Measurements from ENCODE around the gene MLEC.

Gene MLEC

DNA sequence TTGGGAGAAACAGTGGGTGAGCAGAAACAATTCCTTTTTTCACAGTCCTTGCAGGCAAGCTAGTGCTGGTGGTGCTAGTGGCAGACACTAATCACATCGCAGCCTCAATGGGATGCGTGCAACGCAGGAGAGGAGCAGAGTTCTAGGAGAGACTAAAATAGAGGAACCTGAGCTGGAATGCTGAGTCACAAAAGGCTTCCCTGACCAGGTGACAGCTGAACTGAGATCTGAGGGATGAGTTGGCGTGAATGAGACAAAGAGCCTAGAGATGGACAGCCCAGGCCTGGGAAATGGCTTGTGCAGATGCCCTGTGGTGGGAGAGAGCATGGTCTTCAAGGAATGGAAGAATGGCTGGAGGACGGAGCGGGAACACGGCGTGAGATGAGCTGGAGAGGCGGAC, 64.4 kb downstream of the MLEC start:
- DNase-seq = no peak
